H1 (cell line): Measurements from ENCODE around the gene PPP4R4. TPM values are rescaled to one million over a fixed set of nuclear protein-coding genes. Genes with fewer than 3 reads are reported as not detected.

Experiments used
- CTCF ChIA-PET: fragments of 300-600 bp; sonication (Branson Sonifier 250); formaldehyde crosslinking; loops from one replicate; lab custom pipeline; 2021; ENCODE audit not compliant: partially characterized antibody; lab: Charles Lee
- POLR2A ChIA-PET: fragments of 300-600 bp; sonication (Branson Sonifier 250); formaldehyde crosslinking; loops from one replicate; lab custom pipeline; 2021; ENCODE audit warnings: inconsistent platforms; ENCODE audit not compliant: partially characterized antibody; lab: Charles Lee
- DNase-seq, 2 experiments: peaks; one replicate each; pipeline versions ENCODE4 v3.0.0 to v3.0.0-alpha.2; 2010 to 2022; ENCODE audit warnings: low spot score in 2 of 2, low read depth in 1 of 2, mixed read lengths in 1 of 2
- FAIRE-seq: peaks from 2 replicates; lab custom pipeline; 2011; peaks lifted over from hg19 to GRCh38; lab: Jason Lieb, UNC
- H2AFZ ChIP-seq: 2 replicates; pipeline ENCODE4 v1.8.1; 2012; ENCODE audit warnings: low read length, inconsistent platforms
- H2AK5ac ChIP-seq: 2 replicates; pipeline ENCODE4 v1.6.1; 2013; ENCODE audit warnings: low read depth, low read length
- H2BK120ac ChIP-seq: replicated peaks from 2 replicates; pipeline ENCODE3; 2013; ENCODE audit warnings: low read depth, low read length, inconsistent platforms
- H2BK12ac ChIP-seq: 2 replicates; pipeline ENCODE4 v1.6.1; 2013; ENCODE audit warnings: low read depth, low read length
- H2BK15ac ChIP-seq: 2 replicates; pipeline ENCODE4 v1.6.1; 2013; ENCODE audit warnings: low read length
- H2BK20ac ChIP-seq: 2 replicates; pipeline ENCODE4 v1.6.1; 2013; ENCODE audit warnings: low read length
- H2BK5ac ChIP-seq: 2 replicates; pipeline ENCODE4 v1.6.1; 2013; ENCODE audit warnings: low read depth, low read length
- H3K14ac ChIP-seq: 2 replicates; pipeline ENCODE4 v1.6.1; 2013; ENCODE audit warnings: inconsistent platforms; ENCODE audit not compliant: insufficient read length
- H3K18ac ChIP-seq: 2 replicates; pipeline ENCODE4 v1.6.1; 2013; ENCODE audit warnings: low read length; ENCODE audit errors: extremely low read depth
- H3K23ac ChIP-seq: 2 replicates; pipeline ENCODE4 v1.6.1; 2013; ENCODE audit warnings: inconsistent platforms; ENCODE audit not compliant: insufficient read length
- H3K23me2 ChIP-seq: 2 replicates; pipeline ENCODE4 v1.6.1; 2013; ENCODE audit warnings: low read depth, low read length
- H3K27ac ChIP-seq: 2 replicates; pipeline ENCODE4 v1.6.1; 2011; ENCODE audit warnings: low read depth, low read length, inconsistent platforms
- H3K27me3 ChIP-seq, 4 experiments: replicated peaks in 1 of 4; 1 replicate in 1 of 4; 2 replicates in 3 of 4; pipeline versions ENCODE4 v1.6.1 to v1.8.1; 2011 to 2013; ENCODE audit warnings: low read length in 3 of 4, mild to moderate bottlenecking in 3 of 4, inconsistent platforms in 2 of 4, mixed read lengths in 2 of 4, moderate library complexity in 1 of 4; ENCODE audit not compliant: control insufficient read depth in 3 of 4, insufficient read depth in 3 of 4; ENCODE audit errors: extremely low read depth in 1 of 4
- H3K36me3 ChIP-seq, 4 experiments: 2 replicates each; pipeline versions ENCODE4 v1.6.1 to v1.8.1; 2011 to 2013; ENCODE audit warnings: mild to moderate bottlenecking in 4 of 4, low read length in 3 of 4, moderate library complexity in 2 of 4, control low read depth in 1 of 4, inconsistent platforms in 1 of 4; ENCODE audit not compliant: insufficient read depth in 4 of 4, control insufficient read depth in 2 of 4
- H3K4ac ChIP-seq: replicated peaks from 2 replicates; pipeline ENCODE3; 2013; ENCODE audit warnings: low read length, low read depth, mixed read lengths, inconsistent platforms; ENCODE audit not compliant: insufficient read length
- H3K4me1 ChIP-seq, 4 experiments: replicated peaks in 1 of 4; 1 replicate in 1 of 4; 2 replicates in 3 of 4; pipeline versions ENCODE4 v1.6.1 to v1.8.1; 2011 to 2013; ENCODE audit warnings: low read length in 3 of 4, inconsistent platforms in 2 of 4, mixed read lengths in 1 of 4; ENCODE audit not compliant: insufficient read depth in 4 of 4, control insufficient read depth in 3 of 4
- H3K4me2 ChIP-seq, 2 experiments: 2 replicates each; pipeline versions ENCODE4 v1.6.1 to v1.8.1; 2011 to 2013; ENCODE audit warnings: low read depth in 2 of 2, low read length in 2 of 2, control low read depth in 1 of 2, inconsistent platforms in 1 of 2, mild to moderate bottlenecking in 1 of 2; ENCODE audit not compliant: insufficient read depth in 1 of 2
- H3K4me3 ChIP-seq, 4 experiments: fragments of 200-600, 300-600 bp in 1 of 4; sonication (generic), shearing (Covaris generic), sonication (Bioruptor Twin) in 1 of 4; 2 replicates each; pipeline versions ENCODE4 v1.5.1 to v1.8.1; 2011 to 2016; ENCODE audit warnings: low read length in 4 of 4, low read depth in 3 of 4, control low read depth in 2 of 4, inconsistent platforms in 2 of 4, mild to moderate bottlenecking in 2 of 4, mixed read lengths in 1 of 4, moderate library complexity in 1 of 4; ENCODE audit not compliant: insufficient read depth in 2 of 4; ENCODE audit errors: extremely low read depth in 1 of 4
- H3K56ac ChIP-seq: replicated peaks from 2 replicates; pipeline ENCODE3; 2013; ENCODE audit warnings: low read depth, mild to moderate bottlenecking, mixed read lengths, low read length, inconsistent platforms; ENCODE audit not compliant: insufficient read length
- H3K79me1 ChIP-seq: 2 replicates; pipeline ENCODE4 v1.6.1; 2013; ENCODE audit warnings: low read depth, low read length, control low read depth
- H3K79me2 ChIP-seq, 2 experiments: 2 replicates each; pipeline versions ENCODE4 v1.6.1 to v1.8.1; 2012 to 2013; ENCODE audit warnings: low read length in 2 of 2, mild to moderate bottlenecking in 2 of 2, inconsistent platforms in 1 of 2; ENCODE audit not compliant: insufficient read depth in 2 of 2, control insufficient read depth in 1 of 2
- H3K9ac ChIP-seq, 4 experiments: replicated peaks in 1 of 4; 1 replicate in 1 of 4; 2 replicates in 3 of 4; pipeline versions ENCODE4 v1.6.1 to v1.8.1; 2011 to 2013; ENCODE audit warnings: low read depth in 3 of 4, low read length in 3 of 4, control low read depth in 2 of 4, mild to moderate bottlenecking in 2 of 4, moderate library complexity in 2 of 4, inconsistent platforms in 1 of 4; ENCODE audit errors: extremely low read depth in 1 of 4
- H3K9me3 ChIP-seq, 2 experiments: 2 replicates each; pipeline versions ENCODE4 v1.6.1 to v1.8.1; 2012 to 2013; ENCODE audit warnings: mild to moderate bottlenecking in 2 of 2, moderate library complexity in 2 of 2, control low read depth in 1 of 2, inconsistent platforms in 1 of 2, low read depth in 1 of 2, low read length in 1 of 2, mixed read lengths in 1 of 2; ENCODE audit not compliant: insufficient read depth in 2 of 2
- H4K20me1 ChIP-seq, 2 experiments: replicated peaks in 1 of 2; 2 replicates each; pipeline versions ENCODE3 to v1.8.1; 2011 to 2013; ENCODE audit warnings: inconsistent platforms in 2 of 2, low read length in 2 of 2, mild to moderate bottlenecking in 1 of 2; ENCODE audit not compliant: insufficient read depth in 2 of 2, control insufficient read depth in 1 of 2
- H4K5ac ChIP-seq: 2 replicates; pipeline ENCODE4 v1.6.1; 2013; ENCODE audit warnings: low read length, low read depth, mixed read lengths, inconsistent platforms; ENCODE audit not compliant: insufficient read length
- H4K8ac ChIP-seq: 2 replicates; pipeline ENCODE4 v1.8.0; 2013; ENCODE audit warnings: mild to moderate bottlenecking, moderate library complexity, low read length, inconsistent platforms; ENCODE audit not compliant: insufficient read depth; ENCODE audit errors: extremely low read depth
- H4K91ac ChIP-seq: replicated peaks from 2 replicates; pipeline ENCODE3; 2013; ENCODE audit warnings: low read length, mixed read lengths, inconsistent platforms; ENCODE audit not compliant: insufficient read length
- CBX5 ChIP-seq: fragments of 300-800, 300-1000 bp; sonication (generic); IDR thresholded peaks from 2 replicates; pipeline ENCODE4 v1.7.1; 2016; ENCODE audit warnings: antibody characterized with exemption, low read length, low read depth
- CEBPB ChIP-seq: IDR thresholded peaks from 2 replicates; pipeline ENCODE4 v1.6.1; 2012; ENCODE audit warnings: low read depth, low read length
- CREB1 ChIP-seq: IDR thresholded peaks from 2 replicates; pipeline ENCODE4 v1.6.1; 2012; ENCODE audit warnings: inconsistent platforms
- EZH2 ChIP-seq: fragments of 200-600 bp; sonication (generic); IDR thresholded peaks from 2 replicates; pipeline ENCODE4 v1.7.1; 2012; ENCODE audit warnings: low read depth, mild to moderate bottlenecking, moderate library complexity, low read length, inconsistent platforms; ENCODE audit not compliant: severe bottlenecking
- POLR2A ChIP-seq, 2 experiments: IDR thresholded peaks; 1 replicate in 1 of 2; 2 replicates in 1 of 2; pipeline ENCODE4 v1.6.1; 2011; ENCODE audit warnings: low read depth in 2 of 2, low read length in 2 of 2, mild to moderate bottlenecking in 2 of 2; ENCODE audit errors: control extremely low read depth in 1 of 2
- RBBP5 ChIP-seq: IDR thresholded peaks from 2 replicates; pipeline ENCODE4 v1.7.1; 2012; ENCODE audit warnings: low read depth, mild to moderate bottlenecking, inconsistent platforms, low read length, moderate library complexity, borderline replicate concordance
- RFX5 ChIP-seq: IDR thresholded peaks from 2 replicates; pipeline ENCODE4 v1.6.1; 2011; ENCODE audit warnings: low read depth, low read length, improper control_type of control experiment, borderline replicate concordance
- SAP30 ChIP-seq: fragments of 300-600 bp; sonication (generic); IDR thresholded peaks from 2 replicates; pipeline ENCODE4 v1.7.1; 2012; ENCODE audit warnings: low read length, moderate library complexity, mild to moderate bottlenecking, inconsistent platforms; ENCODE audit not compliant: insufficient read depth, insufficient replicate concordance
- SIN3A ChIP-seq, 2 experiments: IDR thresholded peaks in 1 of 2; conservative IDR thresholded peaks in 1 of 2; 2 replicates each; pipeline ENCODE4 v1.6.1; 2011 to 2012; ENCODE audit warnings: low read length in 2 of 2, improper control_type of control experiment in 1 of 2, low read depth in 1 of 2, mild to moderate bottlenecking in 1 of 2
- SUZ12 ChIP-seq: fragments of 200-600 bp; sonication (generic); IDR thresholded peaks from 2 replicates; pipeline ENCODE4 v1.6.1; 2012; ENCODE audit warnings: mild to moderate bottlenecking, inconsistent platforms, low read length, moderate library complexity, mixed read lengths
- TEAD4 ChIP-seq: IDR thresholded peaks from 2 replicates; pipeline ENCODE4 v1.6.1; 2012; ENCODE audit warnings: low read depth, low read length, inconsistent platforms, mixed read lengths
- YY1 ChIP-seq: IDR thresholded peaks from 2 replicates; pipeline ENCODE4 v1.6.1; 2011; ENCODE audit warnings: low read depth, mild to moderate bottlenecking, low read length
- WGBS, 2 experiments: shearing (Covaris generic) in 1 of 2; methylation state at CpG; one replicate each; pipeline versions ENCODE4 v1.1.6 to v1.1.7; 2013 to 2015; ENCODE audit warnings: low lambda C conversion rate in 2 of 2, mixed read lengths in 2 of 2, inconsistent platforms in 1 of 2, low coverage in 1 of 2, missing lambda C conversion rate in 1 of 2; ENCODE audit not compliant: insufficient replicate concordance in 2 of 2, insufficient coverage in 1 of 2, insufficient read length in 1 of 2; ENCODE audit errors: extremely low coverage in 1 of 2, missing lambda C conversion rate in 1 of 2; 5-methylcytosine and 5-hydroxymethylcytosine counted together
- polyA plus RNA-seq, 7 experiments: library from polyadenylated mRNA; depleted of rRNA in 3 of 7; stranded (reverse) in 5 of 7; unstranded in 2 of 7; fragments of >200 nt in 5 of 7; fragments of 200-250 nt in 2 of 7; gene quantifications; 1 replicate in 5 of 7; 2 replicates in 1 of 7; 4 replicates in 1 of 7; pipeline versions ENCODE4 v1.2.1 to v1.2.3, GENCODE V29; 2011 to 2013; ENCODE audit warnings: missing spikeins in 2 of 7, mixed read lengths in 2 of 7
- total RNA-seq: library from RNA; stranded (reverse); fragmentation: NEBNext Ultra II Directional; extraction: Animal tissue kit (Norgen Biotek cat#: 25700); gene quantifications from 2 replicates; pipeline ENCODE4 v1.2.1, GENCODE V29; 2021

The PPP4R4 gene
- total and polyA plus RNA-seq, 2 of the 8 experiments (the other 6 are each of a cell fraction or from before 2014, with no cell fraction given) = 3.3 to 9.6 TPM

- 75% methylated on average over 5 of the region's 5 CpGs; no CpG with 5 or more reads in 1 of the 2 experiments for WGBS, 2 experiments
- no peak overlapping the region for H4K91ac ChIP-seq
- TF ChIP-seq CEBPB (no peak), SAP30 (no peak), YY1 (0 out of 2 replicates have a peak, but pooled peaks have one; percentile 11), RBBP5 (0 out of 2 replicates have a peak, but pooled peaks have one; percentile 8), CREB1 (no peak), POLR2A (IDR thresholded peaks at IDR 0.05; ENCODE audit: control extremely low read depth in 1 of 2, low read depth in 2 of 2, low read length in 2 of 2) (no peak), SIN3A (conservative IDR thresholded peaks at IDR 0.05 in 1 of 2, IDR thresholded peaks at IDR 0.05 in 1 of 2; ENCODE audit: low read depth in 1 of 2, low read length in 2 of 2) (no peak), CBX5 (no peak), RFX5 (no peak), SUZ12 (no peak), EZH2 (no peak), TEAD4 (no peak)
- TF ChIP-seq, all 59 proteins: peak for 2
- no peak for DNase-seq
- POLR2A ChIA-PET = interaction anchor here (1.7 to 1.8 kb wide), 2 partner anchors 10 to 83 kb away, joined by 3 to 6 read pairs; partner anchors contain the start of genes DDX24, IFI27L1 and PPP4R4
- Histone ChIP-seq H2BK120ac (no peak overlapping the region), H3K9ac (no peak overlapping the region), H3K56ac (no peak overlapping the region), H3K4me1 (peaks cover 2 to 18% (median 8%) of the 10 kb centered on the region in 4 experiments), H3K18ac (no peak overlapping the region), H2BK5ac (no peak overlapping the region), H3K36me3 (no peaks in the 10 kb centered on the region), H3K4ac (no peak overlapping the region), H2BK12ac (no peak overlapping the region), H3K79me2 (no peaks in the 10 kb centered on the region), H4K5ac (no peak overlapping the region), H3K23me2 (no peaks in the 10 kb centered on the region), H2BK15ac (no peak overlapping the region), H3K27me3 (peaks cover 0 to 5% (median 3%) of the 10 kb centered on the region in 4 experiments; a peak in 3 of 7 replicates), H3K9me3 (no peaks in the 10 kb centered on the region), H3K79me1 (no peaks in the 10 kb centered on the region), H4K20me1 (no peaks in the 10 kb centered on the region), H3K23ac (no peak overlapping the region), H3K14ac (no peak overlapping the region), H2BK20ac (no peak overlapping the region), H3K4me3 (no peak overlapping the region), H3K4me2 (peak overlapping the region in 1 of 2 experiments; percentile 1; a peak in 1 of 4 replicates), H2AFZ (no peak overlapping the region), H3K27ac (no peak overlapping the region), H2AK5ac (no peak overlapping the region), H4K8ac (no peak overlapping the region)
- CTCF ChIA-PET = interaction anchor here (1.0 to 3.1 kb wide), 2 partner anchors 22 to 26 kb away, joined by 3 to 12 read pairs; no protein-coding TSS in a partner anchor
- FAIRE-seq = peak; percentile 7
Observed at GRCh38 chr14:94163796-94164195, 10.3 kb upstream of the PPP4R4 start.
